LNCaP clone FGC (cell line): Measurements from ENCODE around the gene SMPDL3A.

Experiments
- DNase-seq: peaks from one replicate; pipeline ENCODE4 v3.0.0-alpha.2; 2011; ENCODE audit warnings: low read depth
- H3K4me3 ChIP-seq: 2 replicates; pipeline ENCODE4 v1.5.1; 2011; ENCODE audit warnings: mild to moderate bottlenecking, low read depth, low read length, control low read depth
- TF ChIP-seq, protein P1 (sequence below): IDR thresholded peaks from 2 replicates; pipeline ENCODE4 v1.5.1; 2012; ENCODE audit warnings: mild to moderate bottlenecking; ENCODE audit not compliant: control insufficient read depth, insufficient read depth; ENCODE audit errors: extremely low read depth

SMPDL3A gene

GRCh38 chr6:122749451-122750050 is 39.5 kb upstream of the SMPDL3A start:
- DNase-seq: no peak
- H3K4me3 ChIP-seq: no peak overlapping the region
- TF ChIP-seq, protein P1, sequence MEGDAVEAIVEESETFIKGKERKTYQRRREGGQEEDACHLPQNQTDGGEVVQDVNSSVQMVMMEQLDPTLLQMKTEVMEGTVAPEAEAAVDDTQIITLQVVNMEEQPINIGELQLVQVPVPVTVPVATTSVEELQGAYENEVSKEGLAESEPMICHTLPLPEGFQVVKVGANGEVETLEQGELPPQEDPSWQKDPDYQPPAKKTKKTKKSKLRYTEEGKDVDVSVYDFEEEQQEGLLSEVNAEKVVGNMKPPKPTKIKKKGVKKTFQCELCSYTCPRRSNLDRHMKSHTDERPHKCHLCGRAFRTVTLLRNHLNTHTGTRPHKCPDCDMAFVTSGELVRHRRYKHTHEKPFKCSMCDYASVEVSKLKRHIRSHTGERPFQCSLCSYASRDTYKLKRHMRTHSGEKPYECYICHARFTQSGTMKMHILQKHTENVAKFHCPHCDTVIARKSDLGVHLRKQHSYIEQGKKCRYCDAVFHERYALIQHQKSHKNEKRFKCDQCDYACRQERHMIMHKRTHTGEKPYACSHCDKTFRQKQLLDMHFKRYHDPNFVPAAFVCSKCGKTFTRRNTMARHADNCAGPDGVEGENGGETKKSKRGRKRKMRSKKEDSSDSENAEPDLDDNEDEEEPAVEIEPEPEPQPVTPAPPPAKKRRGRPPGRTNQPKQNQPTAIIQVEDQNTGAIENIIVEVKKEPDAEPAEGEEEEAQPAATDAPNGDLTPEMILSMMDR: no peak

GRCh38 chr6:122751326-122751725 is 37.7 kb upstream of the SMPDL3A start:
- no peak overlapping the region for H3K4me3 ChIP-seq
- TF ChIP-seq, protein P1: no peak
- DNase-seq: no peak

DNA sequence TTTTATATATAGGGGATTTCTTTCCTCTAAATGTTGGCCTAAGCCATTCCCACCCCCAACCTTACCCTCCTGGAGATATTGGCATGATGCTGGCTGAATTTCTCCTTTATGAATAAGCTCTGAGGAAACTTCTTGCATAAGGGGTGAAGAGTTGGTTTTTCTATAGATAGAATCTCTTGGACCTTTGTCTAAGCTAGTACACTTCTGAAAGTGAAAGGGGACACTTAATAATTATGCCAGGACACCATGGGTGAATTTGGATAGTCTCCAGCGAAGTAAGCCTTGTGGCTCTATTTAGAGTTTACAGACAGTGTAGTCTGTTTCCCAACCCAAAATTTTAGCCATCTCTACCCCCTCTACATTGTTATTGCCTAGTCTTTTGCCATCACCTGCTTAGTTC is 36.6 kb upstream of the SMPDL3A start:
- TF ChIP-seq, protein P1: no peak
- H3K4me3 ChIP-seq: no peak overlapping the region
- DNase-seq: no peak

- TF ChIP-seq, protein P1: no peak
- no peak for DNase-seq
- H3K4me3 ChIP-seq: no peak overlapping the region
These were observed 35.9 kb upstream of the SMPDL3A start for GRCh38 chr6:122753000-122753687.

- no peak overlapping the region for H3K4me3 ChIP-seq
- TF ChIP-seq, protein P1: no peak
- DNase-seq: no peak
These were observed 35.4 kb upstream of the SMPDL3A start for GRCh38 chr6:122753688-122754056.

DNA sequence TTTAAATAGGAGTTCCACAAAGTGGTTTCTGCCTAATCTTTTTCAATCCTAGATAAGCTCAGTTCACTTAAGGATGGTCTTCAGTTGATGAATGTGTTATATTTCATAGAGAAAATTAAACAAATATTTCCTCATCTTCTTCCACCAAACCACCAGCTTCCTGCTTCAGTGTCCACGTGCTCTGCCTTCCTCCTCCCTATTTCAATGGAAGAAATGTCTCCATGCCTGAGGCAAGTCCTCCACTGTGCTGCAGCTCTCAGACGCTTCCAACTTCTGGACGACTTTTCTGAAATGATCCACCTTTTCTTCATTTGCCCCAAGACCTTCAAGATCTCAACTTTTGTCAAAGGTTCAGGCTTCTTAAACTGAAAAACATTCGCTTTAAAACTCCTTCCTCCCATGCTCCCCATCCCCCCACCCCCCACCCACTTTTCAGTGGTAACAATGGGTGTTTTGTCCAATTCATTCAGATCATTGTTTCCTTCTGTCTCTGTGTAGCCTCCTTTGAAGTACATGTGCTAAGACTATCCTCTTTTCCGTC is 34.8 kb upstream of the SMPDL3A start:
- TF ChIP-seq, protein P1: no peak
- H3K4me3 ChIP-seq: no peak overlapping the region
- no peak for DNase-seq
